Measurements from ENCODE around the gene TBK1.

Gene TBK1

GRCh38 chr12:64451687-64452558 lies at the start of gene TBK1:
Gene TBK1, plus strand, starts transcription at chr12:64452120. Its CDS starts 3,751 bp downstream, at chr12:64455871.
- peak; percentile 92 for DNase-seq

GRCh38 chr12:64402181-64402580 lies 49.7 kb upstream of the TBK1 start:
- no peak for DNase-seq

GRCh38 chr12:64403707-64404469 lies 48.0 kb upstream of the TBK1 start, which contains the start of gene XPOT:
Gene XPOT, plus strand, starts transcription at chr12:64404392. Its CDS starts 5,644 bp downstream, at chr12:64410036.
- peak; percentile 98 for DNase-seq

GRCh38 chr12:64404470-64405256 lies 47.3 kb upstream of the TBK1 start:
- no peak for DNase-seq

GRCh38 chr12:64407342-64408223 lies 44.3 kb upstream of the TBK1 start:
- no peak for DNase-seq

DNA sequence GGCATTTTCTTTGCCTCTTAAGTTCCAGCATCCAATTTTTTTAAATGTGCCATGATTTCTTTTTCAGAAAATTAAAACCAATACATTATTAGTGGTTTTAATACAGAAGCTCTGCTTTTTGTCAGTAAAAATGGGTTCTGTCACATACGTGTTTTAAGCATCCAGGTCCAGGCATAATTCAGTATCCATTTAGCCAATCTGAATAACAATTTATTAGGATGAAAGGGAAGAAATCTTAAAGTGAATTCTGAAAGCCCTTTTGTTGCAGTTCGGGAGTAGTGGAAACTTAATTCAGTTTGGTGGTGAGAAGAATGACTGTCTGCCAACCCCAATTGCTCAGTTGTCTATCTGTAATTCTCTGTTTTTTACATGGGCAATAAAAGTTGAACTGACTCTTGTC lies 40.5 kb upstream of the TBK1 start:
- DNase-seq, result no peak

- no peak for DNase-seq
Measured at GRCh38 chr12:64412459-64412858, 39.5 kb upstream of the TBK1 start.

DNA sequence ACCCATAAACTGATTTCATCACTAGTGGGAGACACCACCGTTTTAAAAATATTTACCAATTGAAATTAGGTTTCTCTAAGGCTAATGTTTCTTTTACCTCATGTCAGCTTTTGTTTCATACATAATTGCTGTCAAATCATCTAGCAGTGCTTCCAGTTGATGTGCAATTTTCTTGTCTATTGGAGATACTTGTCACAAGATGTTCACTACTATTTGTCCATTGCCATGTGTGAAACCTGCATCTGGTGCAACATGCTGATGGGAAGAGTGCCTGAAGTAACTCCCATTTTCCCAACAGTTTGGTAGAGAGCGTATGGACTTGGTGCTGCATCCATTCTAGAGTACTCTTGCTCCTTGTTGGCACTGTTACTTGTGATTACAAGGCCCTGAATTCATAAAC lies 38.0 kb upstream of the TBK1 start:
- no peak for DNase-seq

- no peak for DNase-seq
Measured at GRCh38 chr12:64418209-64418608, 33.7 kb upstream of the TBK1 start.

GRCh38 chr12:64419696-64420095 lies 32.2 kb upstream of the TBK1 start:
- DNase-seq, result no peak

DNA sequence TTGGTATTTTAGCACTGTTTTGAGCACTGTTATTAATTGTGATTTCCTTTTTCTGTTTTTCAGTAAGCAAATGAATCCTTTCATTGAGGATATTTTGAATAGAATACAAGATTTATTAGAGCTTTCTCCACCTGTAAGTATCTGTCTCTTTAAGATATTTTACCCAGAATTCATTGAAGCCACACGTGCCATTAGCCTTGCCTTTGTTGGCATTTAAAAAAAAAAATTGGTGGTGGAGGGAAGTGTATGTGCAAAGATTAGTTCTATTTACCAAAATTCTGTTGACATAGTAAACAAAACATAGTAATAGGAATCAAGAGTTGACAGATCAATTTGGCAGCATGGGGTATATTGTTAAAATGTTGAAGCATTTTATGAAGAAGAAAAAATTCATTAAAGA lies 23.9 kb upstream of the TBK1 start:
- DNase-seq, result peak; percentile 24

- no peak for DNase-seq
Measured at GRCh38 chr12:64428956-64429355, 23.0 kb upstream of the TBK1 start.

GRCh38 chr12:64430886-64431285 lies 21.0 kb upstream of the TBK1 start:
- DNase-seq, result no peak

DNA sequence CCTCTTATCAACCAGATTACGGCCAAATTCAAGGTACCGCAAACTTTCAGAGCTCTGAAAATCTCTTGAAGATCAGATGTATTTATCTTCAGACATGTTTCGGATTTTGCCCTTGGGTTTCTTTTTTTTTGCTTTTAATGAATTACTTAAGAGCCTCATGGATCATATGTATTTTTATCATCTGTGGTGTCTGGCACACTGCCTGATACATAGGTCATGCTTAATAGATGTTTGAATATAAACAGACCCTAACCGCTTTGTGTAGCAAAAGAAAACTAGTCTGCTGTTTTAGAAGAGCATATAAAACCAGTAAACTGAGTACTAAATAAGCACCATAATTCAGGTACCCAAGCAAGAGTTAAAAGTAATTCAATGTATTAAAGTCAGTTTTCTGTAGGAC lies 20.1 kb upstream of the TBK1 start:
- DNase-seq, result no peak

- no peak for DNase-seq
Measured at GRCh38 chr12:64433915-64434314, 18.0 kb upstream of the TBK1 start.

- no peak for DNase-seq
Measured at GRCh38 chr12:64440100-64440499, 11.8 kb upstream of the TBK1 start.

GRCh38 chr12:64445490-64445889 lies 6.4 kb upstream of the TBK1 start:
- DNase-seq, result no peak

DNA sequence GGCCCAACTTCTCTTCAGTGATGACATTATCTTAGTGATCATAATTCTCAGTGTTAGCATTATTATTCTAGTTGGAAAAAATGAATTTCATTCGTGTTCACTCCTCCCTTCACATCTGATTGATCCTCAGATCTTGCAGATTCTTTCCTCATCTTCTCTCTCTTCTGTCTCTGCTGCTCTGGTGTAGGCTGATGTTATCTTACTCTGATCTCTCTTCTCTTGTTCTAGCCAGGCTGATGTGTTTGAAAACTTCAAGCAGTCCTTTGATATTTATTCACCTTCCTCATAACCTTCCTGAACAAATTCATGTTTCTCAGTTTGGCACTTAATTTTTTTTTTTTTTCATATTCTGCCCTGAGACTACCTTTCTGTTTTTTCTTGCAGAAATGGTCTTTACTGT lies 5.6 kb upstream of the TBK1 start:
- no peak for DNase-seq

GRCh38 chr12:64450057-64450640 lies 1.8 kb upstream of the TBK1 start:
- DNase-seq, result no peak

DNA sequence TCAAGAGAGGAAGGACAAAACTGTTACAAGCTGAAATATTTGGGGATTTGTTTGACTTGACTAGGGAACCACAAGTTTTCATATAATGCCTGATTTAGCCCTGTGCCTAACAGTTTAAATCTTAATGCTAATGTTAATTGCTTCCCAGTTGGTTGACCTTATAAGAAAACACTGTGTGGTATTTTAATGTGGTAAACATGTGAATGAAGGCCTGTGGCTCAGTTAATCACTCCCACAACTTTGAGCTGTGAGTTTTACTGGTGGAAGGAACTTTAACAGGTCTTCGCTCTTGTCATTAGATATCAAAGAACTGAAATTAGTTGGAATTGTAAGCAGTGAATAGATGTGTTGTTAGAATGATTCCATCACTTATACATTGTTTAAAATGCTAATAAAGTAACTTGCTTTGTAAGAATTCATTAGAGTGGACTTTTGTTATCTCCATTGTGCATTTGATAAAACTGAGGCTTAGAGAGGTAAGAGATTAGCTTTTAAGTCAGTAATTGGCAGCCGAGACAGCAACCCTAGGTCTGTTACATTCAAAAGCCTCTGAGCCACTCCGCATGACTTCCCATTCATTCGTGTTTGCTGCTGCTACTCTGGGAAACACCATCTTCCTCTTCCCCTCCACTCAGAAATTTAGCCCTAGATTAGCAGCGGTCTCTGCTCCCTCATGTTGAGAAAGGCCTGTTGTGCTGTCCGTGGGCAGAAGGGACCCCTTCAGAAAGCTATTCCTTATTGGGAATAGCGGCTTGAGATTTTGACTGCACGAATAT lies 1.0 kb upstream of the TBK1 start:
- peak; percentile 28 for DNase-seq

Measured in NCI-H774 (cell line).